HEK293 (cell line): ENCODE data around the gene ICAM2.

Source experiments
- CTCF ChIA-PET: fragments of 350-600 bp; formaldehyde crosslinking; extraction: SDS; loops from one replicate; lab custom pipeline; 2021; ENCODE audit warnings: antibody characterized with exemption; lab: Yijun Ruan, JAX
- POLR2A ChIA-PET: fragments of 300-600 bp; formaldehyde crosslinking; extraction: SDS; loops from one replicate; lab custom pipeline; 2020; ENCODE audit warnings: antibody characterized with exemption, inconsistent platforms; lab: Yijun Ruan, JAX
- H3K27ac ChIP-seq: fragments of 200-500 bp; sonication (Bioruptor generic); 2 replicates; pipeline ENCODE4 v1.5.1; 2014; ENCODE audit warnings: low read depth, low read length, control low read depth, inconsistent platforms; ENCODE audit errors: extremely low read depth
- H3K36me3 ChIP-seq, 2 experiments: fragments of 200-500 bp in 1 of 2; sonication (Bioruptor generic) in 1 of 2; 1 replicate in 1 of 2; 2 replicates in 1 of 2; pipeline ENCODE4 v1.5.1; 2014 to 2017; ENCODE audit warnings: inconsistent platforms in 2 of 2, low read length in 2 of 2; ENCODE audit not compliant: control insufficient read depth in 2 of 2, insufficient read depth in 1 of 2
- H3K4me1 ChIP-seq: fragments of 200-500 bp; sonication (Bioruptor generic); 2 replicates; pipeline ENCODE4 v1.5.1; 2014; ENCODE audit warnings: mild to moderate bottlenecking, low read length, inconsistent platforms; ENCODE audit not compliant: control insufficient read depth, insufficient read depth
- H3K4me3 ChIP-seq: 2 replicates; pipeline ENCODE4 v1.5.1; 2011; ENCODE audit warnings: low read depth, mild to moderate bottlenecking, control low read depth, low read length, moderate library complexity
- H3K9me3 ChIP-seq: fragments of 200-500 bp; sonication (Bioruptor generic); 2 replicates; pipeline ENCODE4 v1.5.1; 2014; ENCODE audit warnings: low read depth, low read length, inconsistent platforms; ENCODE audit not compliant: control insufficient read depth, insufficient read depth
- ELK4 ChIP-seq: IDR thresholded peaks from 2 replicates; pipeline ENCODE4 v1.6.1; 2011; ENCODE audit warnings: mild to moderate bottlenecking, low read depth, low read length, borderline replicate concordance
- GLI2 ChIP-seq: fragments of 450-650 bp; formaldehyde crosslinking; IDR thresholded peaks from 2 replicates; pipeline ENCODE4; 2017; ENCODE audit warnings: missing biosample characterization, missing genetic modification characterization, low read depth, borderline replicate concordance
- GLIS1 ChIP-seq: fragments of 450-650 bp; formaldehyde crosslinking; IDR thresholded peaks from 2 replicates; pipeline ENCODE4 v1.5.1; 2016; ENCODE audit warnings: missing biosample characterization, missing genetic modification characterization
- GLIS2 ChIP-seq: fragments of 450-650 bp; formaldehyde crosslinking; IDR thresholded peaks from 2 replicates; pipeline ENCODE4 v1.5.1; 2016; ENCODE audit warnings: missing biosample characterization, missing genetic modification characterization
- HOXC10 ChIP-seq: sonication (generic); formaldehyde crosslinking; IDR thresholded peaks from 2 replicates; pipeline ENCODE4 v1.8.1; 2023; ENCODE audit warnings: mild to moderate bottlenecking, missing genetic modification reagents
- KLF16 ChIP-seq: fragments of 450-650 bp; formaldehyde crosslinking; IDR thresholded peaks from 2 replicates; pipeline ENCODE4 v1.5.1; 2017; ENCODE audit warnings: missing biosample characterization, missing genetic modification characterization
- PRDM1 ChIP-seq: fragments of 450-650 bp; formaldehyde crosslinking; IDR thresholded peaks from 2 replicates; pipeline ENCODE4; 2016; ENCODE audit warnings: missing biosample characterization, missing genetic modification characterization
- SP3 ChIP-seq: fragments of 450-650 bp; formaldehyde crosslinking; IDR thresholded peaks from 2 replicates; pipeline ENCODE4 v1.5.1; 2016; ENCODE audit warnings: missing biosample characterization, missing genetic modification characterization
- ZFHX2 ChIP-seq: fragments of 450-650 bp; formaldehyde crosslinking; conservative IDR thresholded peaks from 2 replicates; pipeline ENCODE4 v1.5.1; 2016; ENCODE audit warnings: missing biosample characterization, missing genetic modification characterization
- ZNF146 ChIP-seq: fragments of 450-650 bp; formaldehyde crosslinking; IDR thresholded peaks from 2 replicates; pipeline ENCODE4 v1.5.1; 2016; ENCODE audit warnings: missing biosample characterization, missing genetic modification characterization
- ZNF24 ChIP-seq: fragments of 450-650 bp; formaldehyde crosslinking; IDR thresholded peaks from 2 replicates; pipeline ENCODE4 v1.5.1; 2016; ENCODE audit warnings: missing biosample characterization, missing genetic modification characterization
- ZNF341 ChIP-seq: fragments of 450-650 bp; formaldehyde crosslinking; IDR thresholded peaks from 2 replicates; pipeline ENCODE4; 2016; ENCODE audit warnings: low read depth, missing biosample characterization, missing genetic modification characterization
- ZNF404 ChIP-seq: fragments of 450-650 bp; formaldehyde crosslinking; IDR thresholded peaks from 2 replicates; pipeline ENCODE4 v1.5.1; 2017; ENCODE audit warnings: missing biosample characterization, missing genetic modification characterization
- ZNF423 ChIP-seq: fragments of 450-650 bp; formaldehyde crosslinking; IDR thresholded peaks from 2 replicates; pipeline ENCODE4 v1.5.1; 2016; ENCODE audit warnings: missing biosample characterization, missing genetic modification characterization
- ZNF530 ChIP-seq: fragments of 450-650 bp; formaldehyde crosslinking; IDR thresholded peaks from 2 replicates; pipeline ENCODE4 v1.5.1; 2016; ENCODE audit warnings: low read depth, missing biosample characterization, missing genetic modification characterization
- ZNF747 ChIP-seq: fragments of 450-650 bp; formaldehyde crosslinking; IDR thresholded peaks from 2 replicates; pipeline ENCODE4 v1.5.1; 2016; ENCODE audit warnings: missing biosample characterization, missing genetic modification characterization
- ZNF777 ChIP-seq: fragments of 450-650 bp; formaldehyde crosslinking; IDR thresholded peaks from 2 replicates; pipeline ENCODE4 v1.5.1; 2017; ENCODE audit warnings: missing biosample characterization, missing genetic modification characterization, borderline replicate concordance
- ZNF837 ChIP-seq: fragments of 450-650 bp; formaldehyde crosslinking; IDR thresholded peaks from 2 replicates; pipeline ENCODE4 v1.5.1; 2016; ENCODE audit warnings: missing biosample characterization, missing genetic modification characterization

The ICAM2 gene

DNA sequence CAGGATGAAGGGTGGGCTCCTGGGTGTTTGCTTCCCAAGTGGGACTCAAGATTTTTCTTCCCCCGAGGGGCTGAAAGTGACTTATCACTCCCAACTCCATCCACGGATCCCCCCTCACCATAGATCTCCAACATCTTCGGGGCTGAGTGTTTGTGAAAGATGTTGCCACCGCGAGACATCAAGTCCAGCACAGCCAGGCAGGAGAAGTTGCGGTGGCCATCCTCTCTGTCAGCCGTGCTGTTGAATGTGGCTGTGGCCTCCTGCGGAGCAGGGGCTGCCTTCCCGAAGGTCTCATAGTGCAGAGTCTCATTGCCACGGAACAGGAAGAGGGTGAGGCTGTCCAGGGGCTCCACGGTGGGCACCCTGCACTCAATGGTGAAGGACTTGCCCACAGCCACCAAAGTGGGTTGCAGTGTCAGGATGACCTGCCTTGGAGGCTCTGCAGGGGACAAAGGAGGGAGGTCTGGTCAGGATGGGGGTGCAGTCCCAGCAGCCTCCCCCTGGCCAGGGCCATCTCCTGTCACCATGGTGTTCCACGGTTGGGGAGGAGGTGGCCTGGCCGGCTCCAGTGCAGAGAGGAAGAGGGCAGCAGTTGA is 16.8 kb downstream of the ICAM2 start:
- Histone ChIP-seq H3K27ac (no peak overlapping the region), H3K4me1 (no peaks in the 10 kb centered on the region; the same call in 1 of the 2 replicates), H3K36me3 (no peaks in the 10 kb centered on the region), H3K4me3 (no peak overlapping the region), H3K9me3 (no peaks in the 10 kb centered on the region)
- no peak for TF ChIP-seq HOXC10
- TF ChIP-seq KLF16 (tag by site-specific recombination), result no peak
- TF ChIP-seq ZNF423, result no peak
- TF ChIP-seq GLI2 (tag by site-specific recombination), result no peak
- TF ChIP-seq ZNF747 (tag by site-specific recombination), result no peak
- no peak for TF ChIP-seq ZFHX2 (tag by site-specific recombination)
- peak; percentile 20; the same call in 1 of the 2 replicates for TF ChIP-seq GLIS1 (tag by site-specific recombination)
- TF ChIP-seq ZNF404, result no peak
- TF ChIP-seq GLIS2 (tag by site-specific recombination), result peak; percentile 14; the same call in 1 of the 2 replicates
- TF ChIP-seq ZNF837, result no peak
- TF ChIP-seq SP3 (tag by site-specific recombination), result no peak
- TF ChIP-seq ZNF341 (tag by site-specific recombination), result no peak
- TF ChIP-seq ELK4, result no peak
- TF ChIP-seq ZNF146 (tag by site-specific recombination), result no peak
- no peak for TF ChIP-seq ZNF777 (tag by site-specific recombination)
- no peak for TF ChIP-seq ZNF24 (tag by site-specific recombination)
- TF ChIP-seq PRDM1 (tag by site-specific recombination), result no peak
- POLR2A ChIA-PET, result no interaction called here
- CTCF ChIA-PET, result interaction anchor here (0.8 to 1.6 kb wide), 2 partner anchors 13 to 23 kb away, joined by 3 to 7 read pairs; no protein-coding TSS in a partner anchor

DNA sequence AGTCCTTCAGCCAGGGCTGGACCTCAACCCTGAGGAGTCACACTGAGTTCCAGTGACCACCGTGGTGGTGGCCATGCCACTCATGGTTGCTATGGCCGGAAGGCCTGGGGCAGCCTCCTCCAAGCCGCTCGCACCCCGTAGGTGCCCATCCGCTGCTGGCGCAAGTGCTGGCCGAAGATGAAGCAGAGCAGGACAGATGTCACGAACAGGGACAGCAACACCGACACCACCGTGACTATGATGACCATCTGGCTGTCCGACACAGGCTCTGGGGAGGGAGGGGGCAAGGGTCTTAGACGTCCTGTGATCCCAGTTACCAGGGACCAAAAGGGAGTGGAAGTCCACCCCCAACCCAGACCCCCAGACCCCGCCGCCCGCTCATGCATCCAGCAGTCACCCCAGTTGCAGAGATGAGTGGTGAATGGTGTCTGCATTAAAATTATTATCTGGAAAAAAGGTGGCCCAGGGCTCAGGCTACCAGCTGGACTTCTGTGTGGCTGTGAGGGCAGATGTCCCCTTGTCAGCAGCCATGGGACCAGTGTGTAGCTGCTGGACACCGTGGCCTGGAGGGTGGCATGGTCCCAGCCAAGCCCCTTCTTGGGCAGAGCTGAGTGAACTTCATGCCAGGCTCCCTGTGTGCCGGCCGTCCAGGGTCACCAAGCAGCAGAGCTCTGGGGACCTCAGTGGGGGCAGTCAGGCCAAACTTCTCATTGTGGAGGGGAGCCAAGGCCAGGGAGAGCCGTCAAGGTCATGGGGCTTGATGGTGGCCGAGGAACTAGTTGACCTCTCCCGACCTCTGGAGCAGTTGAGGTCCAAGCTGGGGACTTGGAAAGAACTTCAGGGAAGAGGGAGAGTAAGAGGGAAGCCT is 17.5 kb downstream of the ICAM2 start:
- H3K27ac ChIP-seq, result no peak overlapping the region
- no peaks in the 10 kb centered on the region for H3K36me3 ChIP-seq
- no peaks in the 10 kb centered on the region; the same call in 1 of the 2 replicates for H3K4me1 ChIP-seq
- no peak for TF ChIP-seq ZNF837
- CTCF ChIA-PET, result interaction anchor here (0.8 to 1.6 kb wide), 2 partner anchors 12 to 24 kb away, joined by 3 to 7 read pairs; no protein-coding TSS in a partner anchor
- no peaks in the 10 kb centered on the region for H3K9me3 ChIP-seq
- POLR2A ChIA-PET, result no interaction called here
- H3K4me3 ChIP-seq, result no peak overlapping the region

- ChIA-PET CTCF (interaction anchor here (1.6 kb wide), 1 partner anchor 11 kb away, joined by 3 read pairs; no protein-coding TSS in a partner anchor), POLR2A (no interaction called here)
- 0 out of 2 replicates have a peak, but pooled peaks have one; percentile 12 for TF ChIP-seq GLIS2 (tag by site-specific recombination)
- no peak for TF ChIP-seq ZNF530
- H3K36me3 ChIP-seq, result no peaks in the 10 kb centered on the region
- H3K4me3 ChIP-seq, result no peak overlapping the region
- H3K27ac ChIP-seq, result no peak overlapping the region
- no peaks in the 10 kb centered on the region; the same call in 1 of the 2 replicates for H3K4me1 ChIP-seq
- H3K9me3 ChIP-seq, result no peaks in the 10 kb centered on the region
Observed at GRCh38 chr17:64001763-64002529, 18.5 kb downstream of the ICAM2 start.
